ENCODE data around the gene TYW1B. TPM values are rescaled to one million over a fixed set of nuclear protein-coding genes. Genes with fewer than 3 reads are reported as not detected.
"Not testable (repeated sequence)": the region's sequence is repeated elsewhere in the genome, so short reads cannot be mapped to it uniquely, and the experiment has no call there.

TYW1B gene
- total RNA-seq, 4 donors from 2014 or later: 2.0 to 5.1 (median 2.5) TPM

- H3K36me3 ChIP-seq; DNase-seq; H3K9me3 ChIP-seq; H3K4me1 ChIP-seq; intact Hi-C loops (cut with DNase I); H3K27me3 ChIP-seq; H3K27ac ChIP-seq; H3K4me3 ChIP-seq: not testable (repeated sequence)
- 44 to 63% methylated on average over 5 of the region's 5 CpGs for WGBS, 2 donors
Measured at GRCh38 chr7:72676086-72676690, 151.8 kb downstream of the TYW1B start.

GRCh38 chr7:72675686-72676085 lies 152.3 kb downstream of the TYW1B start:
- WGBS, 2 donors: 57 to 66% methylated on average over 2 of the region's 2 CpGs
- H3K36me3 ChIP-seq; H3K27me3 ChIP-seq; H3K9me3 ChIP-seq; DNase-seq; H3K4me3 ChIP-seq; H3K27ac ChIP-seq; intact Hi-C loops (cut with DNase I); H3K4me1 ChIP-seq: not testable (repeated sequence)

GRCh38 chr7:72674394-72674793 lies 153.6 kb downstream of the TYW1B start:
- no peaks in the 10 kb centered on the region for H3K27me3 ChIP-seq
- intact Hi-C loops (cut with DNase I): no loop called here
- 38 to 41% methylated on average over 3 of the region's 3 CpGs for WGBS, 2 donors
- H3K9me3 ChIP-seq: no peaks in the 10 kb centered on the region
- H3K36me3 ChIP-seq: no peaks in the 10 kb centered on the region
- H3K27ac ChIP-seq: peak overlapping the region in 3 of 4 donors; percentile 25 to 42 (median 30)
- DNase-seq: no peak
- TF ChIP-seq CTCF (IDR thresholded peaks at IDR 0.05): no peak
- no peak for TF ChIP-seq POLR2A (IDR thresholded peaks at IDR 0.05)
- H3K4me1 ChIP-seq: peaks cover 0 to 5% (median 0%) of the 10 kb centered on the region in 3 donors
- H3K4me3 ChIP-seq: no peak overlapping the region

GRCh38 chr7:72670850-72671249 lies 157.2 kb downstream of the TYW1B start:
- H3K36me3 ChIP-seq; H3K27me3 ChIP-seq; H3K4me1 ChIP-seq; H3K4me3 ChIP-seq; H3K9me3 ChIP-seq; intact Hi-C loops (cut with DNase I); H3K27ac ChIP-seq; DNase-seq: not testable (repeated sequence)
- 81 to 89% methylated on average over 3 of the region's 3 CpGs for WGBS, 2 donors

- H3K27me3 ChIP-seq; DNase-seq; H3K9me3 ChIP-seq; H3K27ac ChIP-seq; H3K36me3 ChIP-seq; intact Hi-C loops (cut with DNase I); H3K4me3 ChIP-seq; H3K4me1 ChIP-seq: not testable (repeated sequence)
- 65 to 72% methylated on average over 6 to 7 of the region's 7 CpGs for WGBS, 2 donors
Measured at GRCh38 chr7:72668435-72668834, 159.6 kb downstream of the TYW1B start.

GRCh38 chr7:72667049-72667448 lies 161.0 kb downstream of the TYW1B start:
- H3K4me3 ChIP-seq; H3K4me1 ChIP-seq; DNase-seq; H3K9me3 ChIP-seq; H3K36me3 ChIP-seq; intact Hi-C loops (cut with DNase I); H3K27me3 ChIP-seq; H3K27ac ChIP-seq: not testable (repeated sequence)
- 45 to 54% methylated on average over 3 of the region's 3 CpGs for WGBS, 2 donors

GRCh38 chr7:72648574-72648973 lies 179.4 kb downstream of the TYW1B start:
- H3K36me3 ChIP-seq; H3K27me3 ChIP-seq; H3K4me3 ChIP-seq; H3K27ac ChIP-seq; DNase-seq; intact Hi-C loops (cut with DNase I); H3K9me3 ChIP-seq; H3K4me1 ChIP-seq: not testable (repeated sequence)
- 80 to 100% methylated on average over 4 of the region's 4 CpGs for WGBS, 2 donors

- 85 to 89% methylated on average over 1 of the region's 1 CpG for WGBS, 2 donors
- DNase-seq, H3K4me1 ChIP-seq: not testable (repeated sequence)
Measured at GRCh38 chr7:72643708-72644107, 184.3 kb downstream of the TYW1B start.

GRCh38 chr7:72641485-72642248 lies 186.3 kb downstream of the TYW1B start:
- H3K9me3 ChIP-seq; H3K27ac ChIP-seq; H3K4me3 ChIP-seq; DNase-seq; intact Hi-C loops (cut with DNase I); H3K27me3 ChIP-seq; H3K4me1 ChIP-seq; H3K36me3 ChIP-seq: not testable (repeated sequence)
- 84 to 85% methylated on average over 5 of the region's 5 CpGs for WGBS, 2 donors

More at GRCh38 chr7:72643708-72644107, 184.3 kb downstream of the TYW1B start:
- H3K36me3 ChIP-seq; H3K9me3 ChIP-seq; H3K27me3 ChIP-seq; H3K4me3 ChIP-seq; intact Hi-C loops (cut with DNase I); H3K27ac ChIP-seq: not testable (repeated sequence)

GRCh38 chr7:72640740-72641139 lies 187.3 kb downstream of the TYW1B start:
- 87 to 92% methylated on average over 2 of the region's 2 CpGs for WGBS, 2 donors
- DNase-seq; H3K4me3 ChIP-seq; H3K9me3 ChIP-seq; H3K27me3 ChIP-seq; H3K4me1 ChIP-seq; H3K36me3 ChIP-seq; H3K27ac ChIP-seq; intact Hi-C loops (cut with DNase I): not testable (repeated sequence)

- H3K4me1 ChIP-seq; H3K36me3 ChIP-seq; H3K9me3 ChIP-seq; H3K27ac ChIP-seq; DNase-seq; H3K27me3 ChIP-seq; intact Hi-C loops (cut with DNase I); H3K4me3 ChIP-seq: not testable (repeated sequence)
- 38 to 40% methylated on average over 7 to 8 of the region's 8 CpGs for WGBS, 2 donors
Measured at GRCh38 chr7:72635273-72635908, 192.6 kb downstream of the TYW1B start.

- H3K4me1 ChIP-seq; H3K36me3 ChIP-seq; intact Hi-C loops (cut with DNase I); H3K27ac ChIP-seq; H3K9me3 ChIP-seq; H3K27me3 ChIP-seq; H3K4me3 ChIP-seq; DNase-seq: not testable (repeated sequence)
- WGBS, 2 donors: no CpG with 5 or more reads among the region's 1 CpG
Measured at GRCh38 chr7:72632765-72633292, 195.2 kb downstream of the TYW1B start.

Data from esophagus squamous epithelium (tissue), 5 donors.